OCI-LY3 (cell line): ENCODE results near the gene THRSP.

ENCODE experiments used
- H2AFZ ChIP-seq: fragments of 200-600, 300-600 bp; shearing (Covaris generic); 2 replicates; pipeline ENCODE4 v1.6.0; 2014; ENCODE audit warnings: antibody characterized with exemption, low read depth, low read length
- H3K27ac ChIP-seq: fragments of 200-600, 300-600 bp; sonication (generic); 2 replicates; pipeline ENCODE4 v1.5.1; 2014; ENCODE audit warnings: mild to moderate bottlenecking, low read length, moderate library complexity, mixed read lengths
- H3K27me3 ChIP-seq: fragments of 200-600, 300-600 bp; sonication (generic); 2 replicates; pipeline ENCODE4 v1.6.1; 2014; ENCODE audit warnings: low read depth, low read length, mixed read lengths
- H3K36me3 ChIP-seq: fragments of 200-600, 300-600 bp; sonication (generic); replicated peaks from 2 replicates; pipeline ENCODE3; 2014; ENCODE audit warnings: low read depth, low read length, mixed read lengths
- H3K4me1 ChIP-seq: fragments of 300-600, 200-600 bp; sonication (generic); 2 replicates; pipeline ENCODE4 v1.6.1; 2014; ENCODE audit warnings: low read length, mixed read lengths
- H3K4me2 ChIP-seq: fragments of 200-600, 300-600 bp; sonication (generic); 2 replicates; pipeline ENCODE4 v1.6.1; 2014; ENCODE audit warnings: low read length, mixed read lengths
- H3K4me3 ChIP-seq: fragments of 300-600, 200-600 bp; sonication (generic); 2 replicates; pipeline ENCODE4 v1.5.1; 2014; ENCODE audit warnings: antibody characterized with exemption, mild to moderate bottlenecking, low read length, moderate library complexity
- H3K79me2 ChIP-seq: fragments of 300-600, 200-600 bp; shearing (Covaris generic); 2 replicates; pipeline ENCODE4 v1.6.1; 2014; ENCODE audit warnings: mild to moderate bottlenecking, low read length, mixed read lengths
- H3K9ac ChIP-seq: fragments of 300-600, 200-600 bp; shearing (Covaris generic); 2 replicates; pipeline ENCODE4 v1.6.0; 2014; ENCODE audit warnings: mild to moderate bottlenecking, low read length, moderate library complexity
- H3K9me3 ChIP-seq: fragments of 200-600, 300-600 bp; shearing (Covaris generic); 2 replicates; pipeline ENCODE4 v1.6.1; 2014; ENCODE audit warnings: low read length, mixed read lengths; ENCODE audit not compliant: insufficient read depth
- H4K20me1 ChIP-seq: fragments of 200-600, 300-600 bp; sonication (generic); 2 replicates; pipeline ENCODE4 v1.6.1; 2016; ENCODE audit warnings: low read length, mixed read lengths; ENCODE audit not compliant: insufficient read depth
- EZH2phosphoT487 ChIP-seq: fragments of 200-600 bp; shearing (Covaris generic); IDR thresholded peaks from 2 replicates; pipeline ENCODE4 v1.6.1; 2018; ENCODE audit warnings: antibody characterized with exemption, mixed run types, low read depth
- TF ChIP-seq, protein P1 (sequence below): fragments of 200-600, 300-600 bp; sonication (generic); IDR thresholded peaks from 2 replicates; pipeline ENCODE4 v1.5.1; 2014; ENCODE audit warnings: antibody characterized with exemption, low read length, low read depth

The THRSP gene

DNA sequence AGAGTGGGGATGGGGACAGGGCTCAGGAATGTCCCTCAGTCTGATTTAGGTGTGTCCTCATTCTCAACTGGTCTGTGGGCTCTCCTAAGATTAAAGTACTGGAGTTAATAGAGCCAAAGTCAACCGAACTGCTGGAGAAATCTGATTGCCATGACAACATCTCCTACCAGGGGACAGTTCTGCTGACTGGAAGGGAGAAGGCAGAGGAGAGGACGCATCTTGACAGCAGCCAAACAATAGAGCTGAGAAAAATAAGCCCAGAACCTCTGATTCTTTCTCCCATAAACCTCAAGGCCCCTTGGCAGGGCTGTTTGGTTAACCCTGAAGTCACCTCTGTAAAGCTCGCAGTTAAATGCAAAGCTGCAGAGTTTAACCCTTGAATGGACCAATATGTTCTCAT, 43.4 kb upstream of the THRSP start:
- H3K4me1 ChIP-seq = peaks cover 9% of the 10 kb centered on the region
- no peaks in the 10 kb centered on the region for H3K36me3 ChIP-seq
- H3K4me3 ChIP-seq = no peak overlapping the region
- H3K79me2 ChIP-seq = no peaks in the 10 kb centered on the region
- no peaks in the 10 kb centered on the region for H4K20me1 ChIP-seq
- no peak overlapping the region for H3K4me2 ChIP-seq
- H3K9ac ChIP-seq = no peak overlapping the region
- TF ChIP-seq EZH2phosphoT487 = no peak
- TF ChIP-seq, protein P1, sequence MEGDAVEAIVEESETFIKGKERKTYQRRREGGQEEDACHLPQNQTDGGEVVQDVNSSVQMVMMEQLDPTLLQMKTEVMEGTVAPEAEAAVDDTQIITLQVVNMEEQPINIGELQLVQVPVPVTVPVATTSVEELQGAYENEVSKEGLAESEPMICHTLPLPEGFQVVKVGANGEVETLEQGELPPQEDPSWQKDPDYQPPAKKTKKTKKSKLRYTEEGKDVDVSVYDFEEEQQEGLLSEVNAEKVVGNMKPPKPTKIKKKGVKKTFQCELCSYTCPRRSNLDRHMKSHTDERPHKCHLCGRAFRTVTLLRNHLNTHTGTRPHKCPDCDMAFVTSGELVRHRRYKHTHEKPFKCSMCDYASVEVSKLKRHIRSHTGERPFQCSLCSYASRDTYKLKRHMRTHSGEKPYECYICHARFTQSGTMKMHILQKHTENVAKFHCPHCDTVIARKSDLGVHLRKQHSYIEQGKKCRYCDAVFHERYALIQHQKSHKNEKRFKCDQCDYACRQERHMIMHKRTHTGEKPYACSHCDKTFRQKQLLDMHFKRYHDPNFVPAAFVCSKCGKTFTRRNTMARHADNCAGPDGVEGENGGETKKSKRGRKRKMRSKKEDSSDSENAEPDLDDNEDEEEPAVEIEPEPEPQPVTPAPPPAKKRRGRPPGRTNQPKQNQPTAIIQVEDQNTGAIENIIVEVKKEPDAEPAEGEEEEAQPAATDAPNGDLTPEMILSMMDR = no peak
- H3K27ac ChIP-seq = no peak overlapping the region
- H2AFZ ChIP-seq = no peak overlapping the region
- no peaks in the 10 kb centered on the region for H3K9me3 ChIP-seq
- 0 out of 2 replicates have a peak, but pooled peaks cover 3% of the 10 kb centered on the region for H3K27me3 ChIP-seq

DNA sequence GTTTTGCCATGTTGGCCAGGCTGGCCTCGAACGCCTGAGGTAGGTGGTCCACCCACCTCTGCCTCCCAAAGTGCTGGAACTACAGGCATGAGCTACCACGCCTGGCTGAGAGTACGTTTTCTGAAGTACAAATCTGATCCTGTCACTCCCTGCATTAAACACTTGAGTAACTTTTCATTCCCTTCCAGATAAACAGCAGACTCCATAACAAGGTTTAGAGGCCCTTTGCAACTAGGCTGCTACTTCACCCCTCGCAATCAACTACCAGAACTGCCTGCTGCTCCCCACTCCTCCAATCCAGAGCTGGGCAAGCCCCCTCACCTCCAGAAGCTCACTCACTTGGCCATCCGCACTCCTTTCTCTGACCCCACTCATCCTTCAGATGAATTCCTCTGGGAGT, 42.0 kb upstream of the THRSP start:
- Histone ChIP-seq H3K9me3 (no peaks in the 10 kb centered on the region), H3K79me2 (no peaks in the 10 kb centered on the region), H3K9ac (no peak overlapping the region), H3K27me3 (0 out of 2 replicates have a peak, but pooled peaks cover 3% of the 10 kb centered on the region), H3K36me3 (no peaks in the 10 kb centered on the region), H3K4me2 (no peak overlapping the region), H3K4me1 (peaks cover 4% of the 10 kb centered on the region; the same call in 1 of the 2 replicates), H3K4me3 (no peak overlapping the region), H4K20me1 (no peaks in the 10 kb centered on the region), H2AFZ (peak overlapping the region; percentile 40; the same call in 1 of the 2 replicates), H3K27ac (no peak overlapping the region)
- TF ChIP-seq, protein P1 = no peak
- no peak for TF ChIP-seq EZH2phosphoT487

DNA sequence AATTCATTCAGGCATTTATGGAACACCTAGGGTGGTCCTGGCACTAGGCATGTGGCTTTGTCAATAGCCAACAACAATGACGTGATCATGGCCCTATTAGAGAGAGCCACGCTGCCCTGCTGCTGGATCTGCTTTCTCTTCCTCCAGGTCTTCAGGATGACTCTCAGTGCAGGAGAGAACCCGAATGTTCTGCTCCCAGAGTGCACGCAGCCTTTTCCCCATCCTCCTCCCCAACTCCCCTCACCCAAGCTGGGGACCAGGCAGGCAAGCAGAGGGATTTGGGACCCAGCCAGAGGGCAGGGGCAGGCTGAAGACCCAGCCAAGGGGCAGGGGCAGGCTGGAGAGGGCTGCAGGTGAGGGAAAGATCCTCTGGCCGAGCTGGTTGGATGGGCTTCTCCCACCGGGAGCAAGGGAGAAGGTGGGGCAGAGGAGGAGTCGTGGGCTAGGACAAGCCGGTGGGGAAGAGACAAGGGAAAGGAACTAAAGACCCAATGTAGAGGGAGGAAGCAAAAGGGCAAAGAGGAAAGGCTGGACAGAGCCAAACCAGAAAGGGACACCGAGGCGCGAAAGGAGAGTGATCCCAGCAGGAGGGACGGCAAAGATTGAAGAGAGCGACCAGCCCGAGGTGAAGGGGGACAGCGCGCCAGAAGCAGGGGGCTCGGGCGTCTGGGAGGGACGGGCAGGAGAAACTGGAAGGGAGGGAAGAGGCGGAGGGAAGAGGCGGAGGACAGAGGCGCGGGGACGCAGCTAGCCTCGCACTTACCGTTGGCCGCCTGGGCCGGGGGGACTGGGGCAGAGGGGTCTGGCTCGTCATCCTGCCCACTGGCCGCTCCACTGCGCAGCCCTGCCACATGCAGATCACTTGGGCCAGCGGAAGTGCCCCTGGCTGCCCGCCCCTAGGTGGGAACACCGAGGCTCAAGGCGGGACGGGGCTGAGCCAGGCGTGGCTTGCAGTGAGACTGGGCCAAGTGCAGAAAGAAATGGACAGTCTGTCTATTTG, 41.0 kb upstream of the THRSP start, which contains the start of gene KCTD14:
Gene KCTD14, minus strand, starts transcription at position 880 of the 1,000 bp plus-strand sequence. Its CDS starts 27 bp downstream, at position 853.
- Histone ChIP-seq H3K4me3 (no peak within 1 kb of the TSS), H3K27ac (no peak within 1 kb of the TSS)
- no peak for TF ChIP-seq EZH2phosphoT487
- TF ChIP-seq, protein P1 = no peak

DNA sequence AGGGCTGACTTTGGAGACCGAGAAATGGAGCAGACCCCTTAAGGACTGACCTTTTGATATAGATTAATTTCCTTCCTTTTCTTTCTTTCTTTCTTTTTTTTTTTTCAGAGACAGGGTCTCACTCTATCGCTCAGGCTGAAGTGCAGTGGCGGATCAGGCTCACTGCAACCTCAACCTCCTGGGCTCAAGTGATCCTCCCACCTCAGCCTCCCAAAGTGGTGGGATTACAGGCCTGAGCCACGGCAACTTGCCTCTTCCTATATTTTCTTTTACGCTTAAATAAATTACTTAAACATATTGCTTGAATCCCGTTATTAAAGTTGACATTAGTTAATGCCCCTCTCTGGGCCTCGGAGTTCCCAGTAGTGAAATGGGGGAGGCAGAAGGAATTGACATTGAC, 40.2 kb upstream of the THRSP start:
- Histone ChIP-seq H2AFZ (no peak overlapping the region), H3K4me2 (no peak overlapping the region), H3K36me3 (no peaks in the 10 kb centered on the region), H3K9me3 (no peaks in the 10 kb centered on the region), H3K27ac (no peak overlapping the region), H3K79me2 (no peaks in the 10 kb centered on the region), H3K27me3 (0 out of 2 replicates have a peak, but pooled peaks cover 3% of the 10 kb centered on the region), H3K4me1 (peaks cover 4% of the 10 kb centered on the region; the same call in 1 of the 2 replicates), H3K4me3 (no peak overlapping the region), H3K9ac (no peak overlapping the region), H4K20me1 (no peaks in the 10 kb centered on the region)
- no peak for TF ChIP-seq EZH2phosphoT487
- TF ChIP-seq, protein P1 = no peak

More for the DNA sequence above, 41.0 kb upstream of the THRSP start, which contains the start of gene KCTD14:
- Histone ChIP-seq H3K4me2 (no peak within 1 kb of the TSS), H3K79me2 (no peaks in the 10 kb centered on the region), H2AFZ (peak within 1 kb of the TSS; percentile 40; the same call in 1 of the 2 replicates), H3K9ac (no peak within 1 kb of the TSS), H3K9me3 (no peaks in the 10 kb centered on the region), H3K27me3 (0 out of 2 replicates have a peak, but pooled peaks cover 3% of the 10 kb centered on the region), H4K20me1 (no peaks in the 10 kb centered on the region), H3K4me1 (peaks cover 4% of the 10 kb centered on the region; the same call in 1 of the 2 replicates), H3K36me3 (no peaks in the 10 kb centered on the region)
